Endodermal cell (in vitro differentiated cells): ENCODE results near the gene RCOR2. TPM values are rescaled to one million over a fixed set of nuclear protein-coding genes. Genes with fewer than 3 reads are reported as not detected.
A peak's percentile ranks its signal among the peaks of the same experiment; 100 is the strongest.

Source experiments
- DNase-seq: peaks from one replicate; pipeline ENCODE4 v3.0.0-alpha.2; 2017
- H3K27ac ChIP-seq: 2 replicates; pipeline ENCODE4 v1.5.1; 2013; ENCODE audit warnings: mild to moderate bottlenecking, low read depth, low read length, moderate library complexity
- H3K27me3 ChIP-seq: 2 replicates; pipeline ENCODE4 v1.6.1; 2013; ENCODE audit warnings: mild to moderate bottlenecking, low read length, moderate library complexity; ENCODE audit not compliant: insufficient read depth, control insufficient read depth, poor library complexity, severe bottlenecking
- H3K36me3 ChIP-seq: 2 replicates; pipeline ENCODE4 v1.7.0; 2013; ENCODE audit warnings: mild to moderate bottlenecking, low read length, moderate library complexity; ENCODE audit not compliant: control insufficient read depth, insufficient read depth
- H3K4me1 ChIP-seq: one replicate; pipeline ENCODE4 v1.7.0; 2013; ENCODE audit warnings: low read length; ENCODE audit not compliant: control insufficient read depth, insufficient read depth
- H3K4me3 ChIP-seq: 2 replicates; pipeline ENCODE4 v1.5.1; 2013; ENCODE audit warnings: mild to moderate bottlenecking, low read length, moderate library complexity
- H3K9ac ChIP-seq: 2 replicates; pipeline ENCODE4 v1.6.1; 2013; ENCODE audit warnings: mild to moderate bottlenecking, low read length, moderate library complexity; ENCODE audit not compliant: poor library complexity, severe bottlenecking; ENCODE audit errors: extremely low read depth
- H3K9me3 ChIP-seq: 2 replicates; pipeline ENCODE4 v1.6.1; 2013; ENCODE audit warnings: mild to moderate bottlenecking, low read length, moderate library complexity; ENCODE audit not compliant: control insufficient read depth
- H3K27ac Mint-ChIP-seq: 2 replicates; pipeline ENCODE4 v1.8.0; 2020; ENCODE audit warnings: mixed read lengths
- H3K27me3 Mint-ChIP-seq: 2 replicates; pipeline ENCODE4 v1.8.0; 2021; ENCODE audit warnings: mild to moderate bottlenecking, mixed read lengths; ENCODE audit not compliant: insufficient read depth
- H3K36me3 Mint-ChIP-seq: 2 replicates; pipeline ENCODE4 v1.8.0; 2020; ENCODE audit warnings: low read depth, mixed read lengths
- H3K4me1 Mint-ChIP-seq: 2 replicates; pipeline ENCODE4 v1.8.0; 2020; ENCODE audit warnings: mixed read lengths
- H3K4me3 Mint-ChIP-seq: 2 replicates; pipeline ENCODE4 v1.8.0; 2020; ENCODE audit warnings: mild to moderate bottlenecking, moderate library complexity, mixed read lengths
- H3K9me3 Mint-ChIP-seq: 2 replicates; pipeline ENCODE4 v1.8.0; 2020; ENCODE audit warnings: mild to moderate bottlenecking, mixed read lengths
- CTCF ChIP-seq: fragments of 200-600 bp; sonication (generic); conservative IDR thresholded peaks from 2 replicates; pipeline ENCODE4 v1.5.0; 2021; ENCODE audit warnings: antibody characterized with exemption, mild to moderate bottlenecking
- WGBS, 2 experiments: methylation state at CpG; one replicate each; pipeline versions ENCODE4 v1.1.5 to v1.1.7; 2013; ENCODE audit warnings: missing lambda C conversion rate in 2 of 2, mixed read lengths in 1 of 2; ENCODE audit not compliant: insufficient coverage in 1 of 2, insufficient read length in 1 of 2; 5-methylcytosine and 5-hydroxymethylcytosine counted together
- total RNA-seq, 2 donors: library from RNA; stranded (reverse); fragmentation: NEBNext Ultra II Directional in 1 of 2; extraction: Animal tissue kit (Norgen Biotek cat#: 25700) in 1 of 2; gene quantifications; 2 replicates in 1 of 2; 3 replicates in 1 of 2; pipeline ENCODE4 v1.2.1, GENCODE V29; 2021

The RCOR2 gene
- total RNA-seq, 2 donors from 2014 or later, result 45.0 to 51.4 TPM

GRCh38 chr11:63918507-63919191, 1.7 kb upstream of the RCOR2 start:
- Histone ChIP-seq H3K4me3 (peak overlapping the region; percentile 17), H3K27ac (peak overlapping the region; percentile 99), H3K9me3 (no peaks in the 10 kb centered on the region), H3K27me3 (no peaks in the 10 kb centered on the region), H3K36me3 (peaks cover 4% of the 10 kb centered on the region), H3K9ac (peak overlapping the region; percentile 20), H3K4me1 (peaks cover 5% of the 10 kb centered on the region)
- H3K36me3 Mint-ChIP-seq, result peaks cover 8% of the 10 kb centered on the region
- 3 to 26% methylated on average over 4 to 9 of the region's 9 CpGs for WGBS, 2 experiments
- peaks cover 20% of the 10 kb centered on the region for H3K4me1 Mint-ChIP-seq
- TF ChIP-seq CTCF, result no peak
- H3K9me3 Mint-ChIP-seq, result no peaks in the 10 kb centered on the region
- H3K4me3 Mint-ChIP-seq, result peak overlapping the region; percentile 80
- peaks cover 10% of the 10 kb centered on the region for H3K27me3 Mint-ChIP-seq
- H3K27ac Mint-ChIP-seq, result peak overlapping the region; percentile 90
- peak; percentile 81 for DNase-seq

GRCh38 chr11:63917692-63918506, 935 bp upstream of the RCOR2 start:
- no peaks in the 10 kb centered on the region for H3K27me3 ChIP-seq
- peak overlapping the region; percentile 80 for H3K4me3 Mint-ChIP-seq
- peaks cover 3% of the 10 kb centered on the region for H3K27me3 Mint-ChIP-seq
- H3K4me1 Mint-ChIP-seq, result peaks cover 20% of the 10 kb centered on the region
- WGBS, 2 experiments, result 6% methylated on average over 45 of the region's 50 CpGs; no CpG with 5 or more reads in 1 of the 2 experiments
- H3K9me3 ChIP-seq, result no peaks in the 10 kb centered on the region
- peak overlapping the region; percentile 79 for H3K4me3 ChIP-seq
- no peaks in the 10 kb centered on the region for H3K9me3 Mint-ChIP-seq
- H3K4me1 ChIP-seq, result peaks cover 5% of the 10 kb centered on the region
- peaks cover 5% of the 10 kb centered on the region for H3K36me3 ChIP-seq
- DNase-seq, result peak; percentile 95
- peak overlapping the region; percentile 34 for H3K9ac ChIP-seq
- peak overlapping the region; percentile 99 for H3K27ac ChIP-seq
- peaks cover 11% of the 10 kb centered on the region for H3K36me3 Mint-ChIP-seq
- peak overlapping the region; percentile 91 for H3K27ac Mint-ChIP-seq
- no peak for TF ChIP-seq CTCF

GRCh38 chr11:63915961-63916836, 765 bp downstream of the RCOR2 start:
- Mint-ChIP-seq H3K4me1 (peaks cover 19% of the 10 kb centered on the region), H3K27ac (peak overlapping the region; percentile 94), H3K9me3 (no peaks in the 10 kb centered on the region), H3K27me3 (no peaks in the 10 kb centered on the region), H3K36me3 (peaks cover 19% of the 10 kb centered on the region), H3K4me3 (peak overlapping the region; percentile 80)
- peaks cover 5% of the 10 kb centered on the region for H3K36me3 ChIP-seq
- peak overlapping the region; percentile 76 for H3K9ac ChIP-seq
- 0% methylated on average over 16 to 56 of the region's 56 CpGs for WGBS, 2 experiments
- H3K4me1 ChIP-seq, result peaks cover 5% of the 10 kb centered on the region
- H3K27ac ChIP-seq, result peak overlapping the region; percentile 90
- no peaks in the 10 kb centered on the region for H3K27me3 ChIP-seq
- peak overlapping the region; percentile 89 for H3K4me3 ChIP-seq
- DNase-seq, result peak; percentile 98
- TF ChIP-seq CTCF, result peak; percentile 91
- H3K9me3 ChIP-seq, result no peaks in the 10 kb centered on the region
